NCI-H774 (cell line): ENCODE measurements around the gene MRPS12.
"Not testable (repeated sequence)": the region's sequence is repeated elsewhere in the genome, so short reads cannot be mapped to it uniquely, and the experiment has no call there.

ENCODE experiments used
- DNase-seq: peaks from one replicate; lab custom pipeline; 2025; lab: John Stamatoyannopoulos, UW

Gene MRPS12

GRCh38 chr19:38939957-38940356 is 9.2 kb downstream of the MRPS12 start:
- no peak for DNase-seq

GRCh38 chr19:38941466-38941865 is 10.7 kb downstream of the MRPS12 start:
- DNase-seq: not testable (repeated sequence)

GRCh38 chr19:38941979-38942378 is 11.2 kb downstream of the MRPS12 start:
- DNase-seq: no peak

- DNase-seq: no peak
Observed at GRCh38 chr19:38942471-38943181, 11.9 kb downstream of the MRPS12 start.

GRCh38 chr19:38944981-38945506 is 14.3 kb downstream of the MRPS12 start:
- DNase-seq: no peak

- DNase-seq: no peak
Observed at GRCh38 chr19:38945562-38946228, 15.0 kb downstream of the MRPS12 start.

- no peak for DNase-seq
Observed at GRCh38 chr19:38946229-38947010, 15.7 kb downstream of the MRPS12 start.

- DNase-seq: no peak
Observed at GRCh38 chr19:38949580-38950367, 19.0 kb downstream of the MRPS12 start.

GRCh38 chr19:38951187-38951586 is 20.4 kb downstream of the MRPS12 start:
- DNase-seq: no peak

GRCh38 chr19:38952395-38953165 is 21.8 kb downstream of the MRPS12 start:
- DNase-seq: peak; percentile 44

- DNase-seq: no peak
Observed at GRCh38 chr19:38953677-38954076, 22.9 kb downstream of the MRPS12 start.

GRCh38 chr19:38956264-38956663 is 25.5 kb downstream of the MRPS12 start:
- DNase-seq: no peak

- no peak for DNase-seq
Observed at GRCh38 chr19:38958301-38958700, 27.6 kb downstream of the MRPS12 start.

GRCh38 chr19:38959618-38960017 is 28.9 kb downstream of the MRPS12 start:
- no peak for DNase-seq

- no peak for DNase-seq
Observed at GRCh38 chr19:38964738-38965137, 34.0 kb downstream of the MRPS12 start.

GRCh38 chr19:38966149-38966548 is 35.4 kb downstream of the MRPS12 start:
- not testable (repeated sequence) for DNase-seq

- no peak for DNase-seq
Observed at GRCh38 chr19:38970664-38971532, 40.2 kb downstream of the MRPS12 start.

GRCh38 chr19:38971672-38972071 is 40.9 kb downstream of the MRPS12 start:
- DNase-seq: no peak

- no peak for DNase-seq
Observed at GRCh38 chr19:38974624-38975213, 44.0 kb downstream of the MRPS12 start.
